Activated CD4-positive, alpha-beta T cell treated with anti-CD3 and anti-CD28 coated beads, Interleukin-10, Interleukin-2, amounts not matched to agents 100 ng/mL and 50 ng/mL, durations not matched to agents 16 hours and 8 hours (primary cell): ENCODE data around the gene INTS7.
A peak's percentile ranks its signal among the peaks of the same experiment; 100 is the strongest.

Experiments used
- DNase-seq: peaks from one replicate; pipeline ENCODE4 v3.0.0-alpha.2; 2020

The INTS7 gene, protein sequence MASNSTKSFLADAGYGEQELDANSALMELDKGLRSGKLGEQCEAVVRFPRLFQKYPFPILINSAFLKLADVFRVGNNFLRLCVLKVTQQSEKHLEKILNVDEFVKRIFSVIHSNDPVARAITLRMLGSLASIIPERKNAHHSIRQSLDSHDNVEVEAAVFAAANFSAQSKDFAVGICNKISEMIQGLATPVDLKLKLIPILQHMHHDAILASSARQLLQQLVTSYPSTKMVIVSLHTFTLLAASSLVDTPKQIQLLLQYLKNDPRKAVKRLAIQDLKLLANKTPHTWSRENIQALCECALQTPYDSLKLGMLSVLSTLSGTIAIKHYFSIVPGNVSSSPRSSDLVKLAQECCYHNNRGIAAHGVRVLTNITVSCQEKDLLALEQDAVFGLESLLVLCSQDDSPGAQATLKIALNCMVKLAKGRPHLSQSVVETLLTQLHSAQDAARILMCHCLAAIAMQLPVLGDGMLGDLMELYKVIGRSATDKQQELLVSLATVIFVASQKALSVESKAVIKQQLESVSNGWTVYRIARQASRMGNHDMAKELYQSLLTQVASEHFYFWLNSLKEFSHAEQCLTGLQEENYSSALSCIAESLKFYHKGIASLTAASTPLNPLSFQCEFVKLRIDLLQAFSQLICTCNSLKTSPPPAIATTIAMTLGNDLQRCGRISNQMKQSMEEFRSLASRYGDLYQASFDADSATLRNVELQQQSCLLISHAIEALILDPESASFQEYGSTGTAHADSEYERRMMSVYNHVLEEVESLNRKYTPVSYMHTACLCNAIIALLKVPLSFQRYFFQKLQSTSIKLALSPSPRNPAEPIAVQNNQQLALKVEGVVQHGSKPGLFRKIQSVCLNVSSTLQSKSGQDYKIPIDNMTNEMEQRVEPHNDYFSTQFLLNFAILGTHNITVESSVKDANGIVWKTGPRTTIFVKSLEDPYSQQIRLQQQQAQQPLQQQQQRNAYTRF

DNA sequence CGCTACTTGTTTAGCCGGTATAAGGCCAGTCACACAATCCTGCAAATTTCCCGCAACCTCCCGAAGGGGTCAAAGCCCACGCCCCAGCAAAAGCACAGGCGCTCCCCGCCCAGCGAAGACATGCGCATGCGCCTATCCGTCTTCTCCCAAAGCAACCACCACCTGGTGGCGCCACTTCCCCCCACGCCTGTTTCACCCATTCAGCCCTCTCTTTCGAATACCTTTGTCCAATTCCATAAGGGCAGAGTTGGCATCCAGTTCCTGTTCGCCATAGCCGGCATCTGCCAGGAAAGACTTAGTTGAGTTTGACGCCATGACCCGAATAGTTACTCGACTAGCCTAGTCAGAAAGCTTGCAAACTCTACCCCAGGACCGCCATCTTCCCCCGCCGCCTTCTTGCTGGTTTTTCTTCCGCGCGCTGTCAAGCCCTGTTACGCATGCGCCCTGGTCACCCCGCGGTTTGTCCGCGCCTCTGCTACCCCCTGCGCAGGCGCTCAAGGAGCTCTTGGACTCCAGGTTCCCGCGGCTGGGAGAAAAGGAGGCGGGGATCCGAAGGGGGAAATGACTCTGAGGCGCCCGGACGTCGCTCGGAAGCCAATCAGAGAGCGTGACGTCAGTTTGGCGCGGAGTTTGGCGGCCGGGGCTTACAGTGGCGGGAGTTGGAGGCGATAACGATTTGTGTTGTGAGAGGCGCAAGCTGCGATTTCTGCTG, at the start of gene INTS7, which contains the start of gene DTL:
INTS7 (minus strand) TSS at position 435 of the 712 bp plus-strand sequence; CDS start at position 315, 120 bp downstream.
DTL (plus strand) TSS at position 626 of the 712 bp plus-strand sequence. CDS start 143 bp downstream, outside the sequence.
- peak; percentile 99 for DNase-seq

DNA sequence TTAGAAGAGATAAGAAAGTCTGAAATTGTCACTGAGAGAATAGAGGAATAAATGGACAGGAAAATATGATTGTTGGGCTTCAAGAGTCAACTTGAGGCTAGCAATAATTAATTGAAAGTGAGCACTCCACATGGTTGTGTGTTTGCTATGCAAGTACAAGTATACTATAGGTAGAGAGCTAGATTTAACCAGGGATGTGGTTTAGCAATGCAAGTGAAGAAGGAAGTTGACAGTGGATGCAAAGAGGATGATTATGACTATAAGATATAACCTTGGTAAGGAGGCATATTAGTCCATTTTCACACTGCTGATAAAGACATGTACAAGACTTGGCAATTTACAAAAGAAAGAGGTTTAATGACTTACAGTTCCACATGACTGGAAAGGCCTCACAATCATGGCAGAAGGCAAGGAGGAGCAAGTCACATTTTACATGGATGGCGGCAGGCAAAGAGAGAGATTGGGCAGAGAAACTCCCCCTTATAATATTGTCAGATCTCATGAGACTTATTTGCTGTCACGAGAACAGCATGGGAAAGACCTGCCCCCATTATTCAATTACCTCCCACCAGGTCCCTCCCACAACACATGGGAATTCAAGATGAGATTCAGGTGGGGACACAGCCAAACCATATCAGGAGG, 47.5 kb upstream of the INTS7 start:
- no peak for DNase-seq

DNA sequence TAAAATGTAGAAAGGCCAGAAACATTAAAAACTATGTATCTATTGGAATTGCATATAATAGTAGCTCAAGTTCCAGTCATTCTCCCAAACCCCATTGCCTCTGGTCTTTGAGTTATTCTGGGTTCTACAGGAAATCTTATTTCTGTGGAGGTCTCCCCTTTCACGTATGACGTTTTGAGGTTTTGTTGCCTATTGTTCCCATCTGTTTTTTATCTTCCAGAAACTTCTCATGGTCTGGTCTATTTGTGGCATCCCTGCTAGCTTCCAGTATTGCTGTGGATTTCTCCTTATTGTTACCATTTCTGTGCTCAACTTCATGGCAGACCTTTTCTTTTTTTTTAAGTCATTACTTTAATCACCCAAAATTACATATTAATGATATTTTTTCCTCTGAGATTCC, 43.5 kb upstream of the INTS7 start:
- DNase-seq, result no peak

DNA sequence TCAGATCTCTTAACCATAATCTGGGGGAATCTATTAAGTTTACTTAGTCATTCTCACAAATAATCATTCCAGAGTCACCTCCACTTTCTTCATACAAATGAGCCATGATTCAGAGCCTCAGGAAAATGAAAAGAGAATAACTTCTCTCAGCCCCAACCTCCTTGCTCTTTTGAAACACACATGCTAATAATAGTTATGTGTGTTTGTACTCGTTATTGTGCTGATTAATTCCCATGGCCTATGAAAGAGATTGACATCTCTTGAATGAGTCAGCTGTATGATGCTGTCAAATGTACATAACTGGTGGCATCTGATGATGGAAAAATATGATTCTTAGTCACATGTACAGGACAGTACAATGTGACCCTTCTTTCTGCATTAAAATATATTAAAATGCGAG, 41.7 kb upstream of the INTS7 start:
- DNase-seq, result no peak

DNA sequence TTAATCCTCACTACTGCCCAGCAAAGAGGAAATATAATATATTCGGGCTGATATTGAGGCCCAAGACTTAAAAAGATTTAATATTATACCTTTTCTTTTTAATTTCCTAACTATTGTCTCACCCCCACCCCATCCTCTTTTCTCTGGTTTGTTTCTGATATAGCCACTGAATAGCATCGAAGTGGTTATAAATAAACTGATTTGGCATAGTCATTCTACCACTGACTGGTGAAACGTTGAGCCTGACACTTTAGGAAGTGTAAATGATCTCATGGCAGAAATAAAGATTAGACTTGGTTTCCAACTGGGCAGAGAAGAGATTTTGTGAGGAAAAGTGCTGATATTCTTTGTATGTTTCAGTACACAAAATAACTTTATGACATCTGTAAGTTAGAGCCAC, 39.5 kb upstream of the INTS7 start:
- no peak for DNase-seq

DNA sequence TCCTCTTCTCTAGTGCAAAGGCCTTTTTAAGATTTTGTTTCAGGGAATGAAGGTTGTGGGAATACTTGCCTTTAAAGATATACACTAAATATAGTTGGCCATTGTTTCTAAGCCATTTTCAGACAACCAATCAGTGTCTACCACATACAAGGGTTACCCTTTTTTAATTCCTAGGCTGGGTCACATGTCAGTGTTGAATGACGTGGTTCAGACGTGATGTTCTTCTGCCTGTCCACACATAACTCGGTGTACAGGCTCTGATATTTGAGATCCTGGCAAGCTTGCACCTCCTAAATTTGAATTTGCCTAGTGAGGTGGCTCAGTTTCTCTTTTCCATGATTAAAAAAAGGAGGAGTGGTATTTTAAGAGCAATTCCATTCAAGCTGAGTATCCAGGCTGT, 39.0 kb upstream of the INTS7 start:
- no peak for DNase-seq

DNA sequence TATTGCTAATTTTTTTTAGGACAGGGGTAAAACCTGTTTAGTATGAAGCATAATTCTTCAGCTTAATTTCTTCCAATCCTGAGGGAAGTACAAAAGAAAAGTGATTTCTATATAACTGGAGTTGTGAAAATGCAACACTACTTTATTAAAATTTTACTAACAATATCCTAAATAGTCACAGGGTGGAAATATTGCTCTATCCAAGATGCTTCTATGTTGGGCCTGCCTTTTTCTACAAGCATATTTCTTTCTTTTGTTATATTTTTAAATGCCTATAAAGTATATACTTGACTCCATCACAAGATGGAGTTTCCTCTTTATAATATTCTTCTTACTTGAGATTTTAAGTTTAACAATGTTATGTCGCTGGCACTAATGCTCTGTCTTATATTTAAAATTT, 38.1 kb upstream of the INTS7 start:
- no peak for DNase-seq

DNA sequence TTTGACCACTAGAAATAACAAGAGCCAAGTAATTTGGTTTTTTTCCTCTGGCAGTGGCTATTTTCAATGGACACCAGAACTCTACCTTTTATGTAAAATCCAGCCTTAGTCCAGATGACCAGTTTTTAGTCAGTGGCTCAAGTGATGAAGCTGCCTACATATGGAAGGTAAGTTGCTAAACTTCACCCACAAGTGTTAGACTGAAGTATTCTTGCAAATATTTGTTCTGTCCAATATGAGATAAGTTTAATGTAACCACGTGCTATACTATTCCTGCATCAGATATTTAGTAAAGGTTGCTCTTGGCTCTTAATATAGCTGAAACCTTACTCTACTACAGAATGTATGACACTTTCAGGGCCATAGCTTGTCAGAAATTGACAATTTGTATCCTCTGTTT, 36.7 kb upstream of the INTS7 start:
- DNase-seq, result no peak

DNA sequence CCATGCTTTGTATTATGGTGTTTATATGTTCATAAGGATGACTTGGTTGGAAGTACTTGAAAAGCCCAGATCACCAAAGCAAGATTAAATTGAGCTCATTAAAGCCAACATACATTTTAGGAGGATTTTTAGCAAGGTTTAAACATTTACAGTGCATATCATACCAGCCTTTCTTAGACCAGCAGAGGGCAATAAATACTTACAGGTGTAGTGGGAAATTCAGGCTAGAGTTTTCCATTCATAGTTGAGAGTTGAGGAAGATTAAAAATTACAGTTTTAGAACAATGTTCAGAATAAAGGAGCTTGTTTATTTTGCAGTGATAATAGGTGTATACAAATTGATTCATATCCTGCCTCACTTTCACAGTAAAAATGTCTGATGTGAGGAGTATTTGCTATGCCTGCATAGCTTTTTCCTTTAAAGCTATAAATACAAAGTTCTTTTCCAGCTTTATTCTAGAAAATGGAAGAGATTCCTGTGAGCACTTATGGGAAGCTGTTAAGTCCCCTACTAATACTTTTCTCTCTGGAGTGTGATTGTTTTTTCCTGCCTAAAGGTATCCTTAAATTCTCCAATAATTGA, 35.5 kb upstream of the INTS7 start:
- peak; percentile 6 for DNase-seq

DNA sequence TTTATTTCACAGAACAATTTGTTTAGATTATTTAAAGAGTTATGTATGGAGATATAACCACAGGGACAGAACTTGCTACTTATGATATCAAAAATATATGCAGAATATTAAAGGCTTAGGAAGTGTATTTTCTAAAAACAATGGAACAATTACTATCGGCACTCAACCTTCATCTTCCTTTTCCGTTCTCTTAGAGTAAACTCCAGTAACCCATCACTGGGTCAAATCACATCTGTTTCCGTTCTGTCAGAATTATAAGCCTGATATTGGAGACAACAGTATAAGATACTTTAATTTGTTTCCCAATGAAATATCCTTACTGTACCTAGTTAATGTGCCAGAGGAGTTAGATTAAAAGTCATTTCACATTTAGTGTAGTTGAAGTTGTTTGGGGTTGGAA, 32.4 kb upstream of the INTS7 start:
- DNase-seq, result no peak

DNA sequence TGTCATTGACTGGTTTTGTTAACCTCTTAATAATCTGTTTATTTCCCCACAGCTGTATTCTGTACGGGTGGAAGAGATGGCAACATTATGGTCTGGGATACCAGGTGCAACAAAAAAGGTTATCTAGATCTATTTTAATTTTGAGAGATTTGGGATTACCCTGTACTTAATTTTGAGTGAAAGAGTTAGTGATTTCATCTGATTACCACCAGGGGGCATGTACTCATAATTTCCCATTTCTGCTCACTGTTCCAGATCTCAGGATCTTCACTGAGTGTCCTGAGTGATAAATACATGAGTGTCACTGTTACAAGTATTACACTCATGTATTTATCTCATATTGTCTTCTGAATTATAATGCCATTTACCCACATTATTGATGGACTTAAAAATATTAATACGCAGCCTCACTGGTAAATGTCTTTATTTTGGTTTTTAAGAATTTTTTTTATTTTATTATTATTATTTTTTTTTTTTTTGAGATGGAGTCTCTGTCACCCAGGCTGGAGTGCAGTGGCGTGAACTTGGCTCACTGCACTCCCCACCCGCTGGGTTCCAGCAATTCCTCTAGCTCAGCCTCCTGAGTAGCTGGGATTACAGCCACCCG, 27.6 kb upstream of the INTS7 start:
- peak; percentile 30 for DNase-seq

DNA sequence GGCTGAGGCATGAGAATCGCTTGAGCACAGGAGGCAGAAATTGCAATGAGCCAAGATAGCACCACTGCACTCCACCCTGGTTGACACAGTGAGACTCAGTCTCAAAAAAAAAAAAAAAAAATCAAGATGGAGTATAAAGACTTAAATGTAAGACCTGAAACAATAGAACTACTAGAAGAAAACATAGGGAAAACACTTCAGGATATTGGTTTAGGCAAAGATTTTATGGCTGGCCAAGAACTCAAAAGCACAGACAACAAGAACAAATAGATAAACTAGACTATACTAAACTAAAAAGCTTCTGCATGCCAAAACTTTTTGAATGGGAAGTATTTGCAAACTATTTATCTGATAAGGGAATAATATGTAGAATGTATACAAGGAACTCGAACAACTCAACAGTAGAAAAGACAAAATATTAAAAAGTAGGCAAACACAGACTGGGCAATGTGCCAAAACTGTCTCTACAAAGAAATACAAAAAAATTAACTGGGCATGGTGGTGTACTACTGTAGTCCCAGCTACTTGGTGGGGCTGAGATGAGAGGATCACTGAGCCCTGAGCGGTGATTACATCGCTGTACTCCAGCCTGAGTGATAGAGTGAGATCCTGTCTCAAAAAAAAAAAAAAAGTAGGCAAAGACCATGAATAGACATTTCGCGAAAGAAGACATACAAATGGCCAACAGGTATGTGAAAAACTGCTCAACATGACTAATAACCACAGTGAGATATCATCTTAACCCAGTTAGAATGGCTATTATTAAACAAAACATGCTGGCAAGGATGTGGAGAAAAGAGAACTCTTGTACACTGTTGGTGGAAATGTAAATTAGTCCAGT, 25.5 kb upstream of the INTS7 start:
- no peak for DNase-seq

DNA sequence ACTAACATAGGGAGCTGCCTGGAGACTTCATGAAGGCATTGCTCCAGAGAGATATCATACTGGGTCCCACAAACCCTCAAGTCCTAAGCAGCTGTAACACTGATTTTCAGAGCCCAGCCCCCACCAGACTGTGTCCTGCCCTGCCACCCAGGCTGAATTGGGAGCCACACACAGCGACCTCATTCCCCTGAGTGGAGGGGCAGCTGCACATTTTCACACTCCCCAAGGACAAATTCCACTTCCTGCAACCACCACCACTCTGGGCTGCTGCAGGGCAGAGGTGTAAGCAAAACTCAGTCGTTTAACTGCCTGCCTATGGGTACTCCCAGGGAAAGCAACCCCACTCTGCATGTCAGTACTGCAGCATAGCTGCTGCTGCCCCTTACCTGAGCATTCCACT, 20.0 kb upstream of the INTS7 start:
- DNase-seq, result no peak

DNA sequence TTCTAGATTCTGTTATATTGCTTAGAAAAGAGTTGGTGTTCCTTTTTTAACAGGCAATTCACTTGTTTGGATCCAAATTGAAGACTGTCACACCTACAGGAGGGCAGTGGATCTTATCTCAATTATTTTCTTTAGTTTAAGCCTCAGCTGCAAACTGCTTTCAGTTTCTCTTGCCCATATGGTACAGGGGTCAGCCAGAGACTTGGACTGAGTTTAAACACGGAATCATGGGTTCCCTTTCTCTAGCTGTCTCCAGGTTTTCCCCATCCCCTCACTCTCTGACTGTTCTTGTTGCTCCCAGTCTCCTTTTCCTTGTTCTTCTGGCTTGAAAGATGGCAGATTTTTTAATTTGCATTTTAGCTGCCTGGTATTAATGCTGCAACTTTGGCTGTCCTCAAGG, 18.6 kb upstream of the INTS7 start:
- no peak for DNase-seq

DNA sequence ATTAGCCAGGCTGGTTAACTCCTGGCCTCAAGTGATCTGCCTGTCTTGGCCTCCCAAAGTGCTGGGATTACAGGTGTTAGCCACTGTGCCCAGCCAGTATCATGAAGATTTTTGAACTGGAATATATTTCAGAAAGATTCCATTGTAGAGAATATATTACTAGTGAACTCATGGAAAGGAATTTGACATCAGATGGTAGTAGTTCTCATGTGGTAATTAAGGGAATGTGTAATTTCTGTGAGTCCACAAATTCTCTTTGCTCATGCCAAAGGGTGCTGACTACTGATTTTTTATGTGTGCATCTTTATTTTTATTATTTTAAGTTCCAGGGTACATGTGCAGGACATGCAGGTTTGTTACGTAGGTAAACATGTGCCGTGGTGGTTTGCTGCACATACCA, 10.6 kb upstream of the INTS7 start:
- DNase-seq, result no peak

DNA sequence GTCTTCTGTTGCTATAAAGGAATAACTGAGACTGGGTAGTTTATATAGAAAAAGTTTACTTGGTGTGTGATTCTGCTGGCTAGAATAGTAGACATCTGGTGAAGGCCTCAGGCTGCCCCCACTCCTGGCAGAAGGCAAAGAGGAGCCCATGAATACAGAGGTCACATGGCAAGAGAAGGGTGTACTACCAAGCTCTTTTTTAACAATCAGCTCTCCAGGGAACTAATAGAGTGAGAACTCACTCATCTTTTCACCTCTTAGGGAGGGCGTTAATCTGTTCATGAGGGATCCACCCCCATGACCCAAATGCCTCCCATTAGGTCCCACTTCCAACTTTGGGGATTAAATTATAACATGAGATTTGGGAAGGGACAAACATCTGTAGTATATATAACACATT, 9.5 kb upstream of the INTS7 start:
- DNase-seq, result no peak

DNA sequence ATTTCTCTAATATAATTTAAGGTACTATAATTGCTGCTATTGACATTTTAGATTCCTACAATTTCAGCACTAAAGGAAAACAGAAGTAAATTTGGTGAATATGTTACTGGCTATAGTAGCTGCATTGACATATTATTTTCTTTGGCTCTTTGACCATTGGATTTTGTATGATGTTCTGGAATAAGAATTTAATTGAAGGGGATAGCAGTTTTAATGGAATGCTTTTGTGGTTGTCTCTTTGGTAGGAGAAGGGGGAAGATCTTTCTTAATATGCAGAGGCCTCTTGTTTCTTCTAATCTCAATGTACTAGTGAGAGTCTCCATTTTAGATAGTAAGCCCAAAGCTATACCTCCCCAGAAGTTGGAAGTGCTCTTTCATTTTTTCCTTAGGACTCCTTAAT, 7.1 kb upstream of the INTS7 start:
- DNase-seq, result no peak

DNA sequence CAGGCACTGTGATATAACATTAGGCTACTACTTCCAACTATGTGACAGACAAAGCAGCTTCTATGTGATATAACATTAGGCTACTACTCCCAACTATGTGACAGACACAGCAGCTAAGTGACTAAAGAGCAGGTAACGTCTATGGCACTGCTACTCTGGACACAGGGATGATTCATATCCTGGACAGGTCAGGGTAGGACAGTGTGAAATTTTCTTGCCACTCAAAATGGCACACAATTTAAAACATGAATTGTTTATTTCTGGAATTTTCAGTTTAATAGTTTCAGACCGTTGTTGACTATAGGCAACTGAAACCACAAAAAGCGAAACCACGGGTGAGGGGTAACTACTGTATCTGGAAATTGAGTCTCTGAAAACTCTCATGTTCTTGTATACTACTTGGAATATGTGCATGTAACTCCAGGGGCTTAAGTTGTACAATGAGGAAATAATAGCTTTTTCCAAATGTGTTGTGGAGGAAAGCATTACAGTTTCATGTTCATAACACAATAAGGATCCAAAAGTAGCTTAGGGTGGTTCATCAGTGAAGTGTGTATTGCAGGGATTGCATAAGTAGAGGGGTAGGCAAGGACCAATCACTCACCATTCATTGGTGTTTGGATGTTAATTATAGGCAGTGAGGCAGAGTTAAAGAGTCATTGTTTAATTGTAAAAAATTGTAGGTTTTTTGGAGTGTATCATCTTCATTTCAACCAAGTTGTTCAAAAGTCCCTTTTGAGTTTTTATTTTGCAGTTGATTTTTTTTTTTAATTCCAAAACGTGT, 5.5 kb upstream of the INTS7 start:
- peak; percentile 26 for DNase-seq

DNA sequence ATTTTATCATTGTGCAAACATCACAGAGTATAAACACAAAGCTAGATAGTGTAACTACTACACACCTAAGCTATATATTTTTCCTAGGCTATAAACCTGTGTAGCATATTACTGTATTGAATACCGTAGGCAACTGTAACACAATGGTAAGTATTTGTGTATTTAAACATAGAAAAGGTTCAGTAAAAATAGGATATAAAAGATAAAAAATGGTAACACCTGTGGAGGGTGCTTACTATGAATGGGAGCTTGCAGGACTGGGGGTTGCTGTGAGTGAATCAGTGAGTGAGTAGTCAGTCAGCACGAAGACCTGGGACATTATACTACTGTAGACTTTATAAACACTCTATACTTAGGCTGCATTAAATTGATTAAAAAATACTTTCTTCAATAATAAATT, 4.3 kb upstream of the INTS7 start:
- DNase-seq, result no peak

DNA sequence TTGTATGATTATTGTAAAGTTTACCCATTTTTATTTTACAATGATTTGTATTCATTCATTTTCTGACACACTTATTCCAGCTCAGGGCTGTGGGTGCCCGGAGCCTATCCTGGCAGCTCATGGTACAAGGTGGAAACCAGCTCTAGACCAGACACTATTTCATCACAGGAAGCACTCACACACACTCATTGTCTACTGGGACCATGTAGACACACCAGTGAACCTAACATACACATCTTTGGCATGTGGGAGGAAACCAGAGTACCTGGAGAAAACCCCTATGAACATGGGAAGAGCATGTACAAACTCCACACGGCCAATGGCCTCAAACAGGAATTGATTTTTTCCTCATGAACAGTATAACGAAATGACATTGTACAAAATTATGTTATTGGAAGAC, 2.5 kb upstream of the INTS7 start:
- peak; percentile 44 for DNase-seq
